ENCODE results near the gene CREB3L2. TPM values are rescaled to one million over a fixed set of nuclear protein-coding genes. Genes with fewer than 3 reads are reported as not detected.

CREB3L2 gene
- total and polyA plus RNA-seq, 2 experiments from 2014 or later: 37.6 to 38.3 TPM

DNA sequence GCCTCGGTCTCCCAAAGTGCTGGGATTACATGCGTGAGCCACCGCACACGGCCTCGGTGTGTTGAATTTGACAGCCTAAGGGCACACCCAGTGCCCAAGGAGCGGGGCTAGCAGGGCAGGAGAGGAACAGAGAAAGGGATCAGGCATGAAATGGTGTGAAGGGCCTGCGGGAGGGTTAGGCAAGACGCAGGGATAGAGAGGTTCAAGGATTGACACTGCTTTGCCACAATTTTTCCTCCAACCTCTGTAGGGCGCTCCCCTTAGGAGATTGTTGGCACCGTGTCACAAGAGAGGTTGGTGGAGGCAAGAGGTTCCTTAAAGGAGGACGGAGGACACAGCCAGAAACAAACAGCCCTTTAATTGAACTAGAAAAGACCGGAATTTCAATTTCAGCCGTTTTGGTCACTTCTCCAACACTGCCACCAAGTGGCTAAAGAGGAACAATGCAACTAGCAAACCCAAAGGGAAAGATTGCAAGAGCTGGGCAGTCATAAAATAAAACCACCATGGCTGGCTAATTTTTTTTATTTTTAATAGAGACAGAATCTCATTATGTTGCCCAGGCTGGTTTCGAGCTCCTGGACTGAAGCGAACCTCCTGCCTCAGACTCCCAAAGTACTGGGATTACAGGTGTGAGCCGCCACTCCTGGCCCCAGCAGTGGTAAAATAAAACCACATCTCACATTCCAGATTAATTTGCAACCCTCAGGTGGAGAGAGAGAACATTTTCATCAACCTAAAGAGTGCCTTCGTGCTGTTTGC is 6.9 kb upstream of the CREB3L2 start:
- TF ChIP-seq CTCF (IDR thresholded peaks at IDR 0.05; ENCODE audit: poor library complexity): peak; percentile 87
- TF ChIP-seq EZH2phosphoT487 (IDR thresholded peaks at IDR 0.05; ENCODE audit: low read depth, severe bottlenecking, unreplicated experiment): no peak
- TF ChIP-seq EZH2 (IDR thresholded peaks at IDR 0.05; ENCODE audit: borderline replicate concordance): no peak
- WGBS (ENCODE audit: low lambda C conversion rate, missing lambda C conversion rate): 54% methylated on average over 17 of the region's 17 CpGs
- Histone ChIP-seq H3K4me3 (no peak overlapping the region), H3K4me2 (no peak overlapping the region), H3K9me2 (replicated peaks; ENCODE audit: insufficient read depth) (no peaks in the 10 kb centered on the region), H3K4me1 (ENCODE audit: insufficient read depth) (no peaks in the 10 kb centered on the region), H3K79me2 (no peaks in the 10 kb centered on the region), H3K9me3 (ENCODE audit: low read depth) (no peaks in the 10 kb centered on the region), H3K27ac (peak overlapping the region; percentile 56), H2AFZ (peak overlapping the region; percentile 9), H3K27me3 (no peaks in the 10 kb centered on the region), H4K20me1 (ENCODE audit: insufficient read depth, poor library complexity, severe bottlenecking) (no peaks in the 10 kb centered on the region), H3K36me3 (replicated peaks; ENCODE audit: insufficient read depth, low read depth) (no peaks in the 10 kb centered on the region)
- DNase-seq (ENCODE audit: low spot score): peak; percentile 82

DNA sequence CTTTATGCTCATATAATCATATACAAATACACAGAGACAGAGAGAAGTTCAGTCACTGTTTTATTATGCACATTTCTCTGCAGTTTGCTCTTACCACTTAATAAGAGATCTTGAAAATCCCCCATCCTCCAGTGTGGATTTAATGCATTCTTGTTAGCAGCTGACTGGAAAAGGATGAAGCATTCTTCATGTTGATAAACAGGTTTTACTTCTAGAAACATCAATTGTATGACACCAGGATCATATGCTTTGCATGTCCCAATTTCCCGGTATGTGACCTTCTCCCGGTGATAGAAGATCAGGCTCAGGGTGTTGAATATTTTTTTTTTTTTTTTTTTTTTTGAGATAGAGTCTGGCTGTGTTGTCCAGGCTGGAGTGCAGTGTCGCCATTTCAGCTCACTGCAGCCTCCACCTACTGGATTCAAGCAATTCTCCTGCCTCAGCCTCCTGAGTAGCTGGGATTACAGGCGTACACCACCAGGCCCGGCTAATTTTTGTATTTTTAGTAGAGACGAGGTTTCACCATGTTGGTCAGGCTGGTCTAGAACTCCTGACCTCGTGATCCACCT is 6.2 kb upstream of the CREB3L2 start:
- no peak for DNase-seq (ENCODE audit: low spot score)
- no peaks in the 10 kb centered on the region for H3K9me2 ChIP-seq (replicated peaks; ENCODE audit: insufficient read depth)
- H3K9me3 ChIP-seq (ENCODE audit: low read depth): no peaks in the 10 kb centered on the region
- no peaks in the 10 kb centered on the region for H3K4me1 ChIP-seq (ENCODE audit: insufficient read depth)
- no peak for TF ChIP-seq EZH2phosphoT487 (IDR thresholded peaks at IDR 0.05; ENCODE audit: low read depth, severe bottlenecking, unreplicated experiment)
- no peak for TF ChIP-seq EZH2 (IDR thresholded peaks at IDR 0.05; ENCODE audit: borderline replicate concordance)
- no peak for TF ChIP-seq CTCF (IDR thresholded peaks at IDR 0.05; ENCODE audit: poor library complexity)
- H4K20me1 ChIP-seq (ENCODE audit: insufficient read depth, poor library complexity, severe bottlenecking): no peaks in the 10 kb centered on the region
- no peak overlapping the region for H3K4me2 ChIP-seq
- H3K27ac ChIP-seq: peak overlapping the region; percentile 56
- WGBS (ENCODE audit: low lambda C conversion rate, missing lambda C conversion rate): 93% methylated on average over 7 of the region's 7 CpGs
- H3K27me3 ChIP-seq: no peaks in the 10 kb centered on the region
- no peak overlapping the region for H2AFZ ChIP-seq
- H3K36me3 ChIP-seq (replicated peaks; ENCODE audit: insufficient read depth, low read depth): no peaks in the 10 kb centered on the region
- H3K79me2 ChIP-seq: no peaks in the 10 kb centered on the region
- H3K4me3 ChIP-seq: no peak overlapping the region

DNA sequence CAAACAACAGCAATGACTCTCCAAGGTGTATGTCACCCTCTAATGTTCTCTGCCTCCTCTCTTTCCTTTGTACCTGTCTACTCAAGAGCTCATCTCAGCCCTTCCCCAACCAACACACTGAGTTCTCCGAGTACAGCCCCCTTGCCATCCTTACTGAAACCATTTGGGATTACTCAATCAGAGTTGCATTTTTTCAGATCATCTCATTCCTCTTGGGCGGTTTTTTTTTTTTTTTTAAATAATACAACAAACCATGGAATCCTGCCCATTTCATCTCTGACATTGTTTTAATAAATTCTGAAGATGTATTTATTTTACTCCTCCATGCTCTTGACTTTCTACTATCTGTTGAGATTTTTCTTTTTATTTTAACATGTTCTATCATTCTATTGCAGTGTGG is 4.2 kb upstream of the CREB3L2 start:
- Histone ChIP-seq H3K9me3 (ENCODE audit: low read depth) (no peaks in the 10 kb centered on the region), H3K4me2 (no peak overlapping the region), H3K4me1 (ENCODE audit: insufficient read depth) (no peaks in the 10 kb centered on the region), H3K9me2 (replicated peaks; ENCODE audit: insufficient read depth) (no peaks in the 10 kb centered on the region), H3K27ac (no peak overlapping the region), H3K4me3 (no peak overlapping the region), H2AFZ (no peak overlapping the region), H3K27me3 (no peaks in the 10 kb centered on the region), H3K36me3 (replicated peaks; ENCODE audit: insufficient read depth, low read depth) (no peaks in the 10 kb centered on the region), H3K79me2 (peaks cover 4% of the 10 kb centered on the region), H4K20me1 (ENCODE audit: insufficient read depth, poor library complexity, severe bottlenecking) (no peaks in the 10 kb centered on the region)
- WGBS (ENCODE audit: low lambda C conversion rate, missing lambda C conversion rate): 96% methylated on average over 2 of the region's 2 CpGs
- DNase-seq (ENCODE audit: low spot score): no peak
- TF ChIP-seq EZH2phosphoT487 (IDR thresholded peaks at IDR 0.05; ENCODE audit: low read depth, severe bottlenecking, unreplicated experiment) (no peak), CTCF (IDR thresholded peaks at IDR 0.05; ENCODE audit: poor library complexity) (no peak), EZH2 (IDR thresholded peaks at IDR 0.05; ENCODE audit: borderline replicate concordance) (no peak)

All from hepatocyte (in vitro differentiated cells).